H1 (cell line): Measurements from ENCODE around the gene SLC6A18. TPM values are rescaled to one million over a fixed set of nuclear protein-coding genes. Genes with fewer than 3 reads are reported as not detected.

Experiments
- CTCF ChIA-PET: fragments of 300-600 bp; sonication (Branson Sonifier 250); formaldehyde crosslinking; loops from one replicate; lab custom pipeline; 2021; ENCODE audit not compliant: partially characterized antibody; lab: Charles Lee
- POLR2A ChIA-PET: fragments of 300-600 bp; sonication (Branson Sonifier 250); formaldehyde crosslinking; loops from one replicate; lab custom pipeline; 2021; ENCODE audit warnings: inconsistent platforms; ENCODE audit not compliant: partially characterized antibody; lab: Charles Lee
- DNase-seq, 2 experiments: peaks; one replicate each; pipeline versions ENCODE4 v3.0.0 to v3.0.0-alpha.2; 2010 to 2022; ENCODE audit warnings: low spot score in 2 of 2, low read depth in 1 of 2, mixed read lengths in 1 of 2
- FAIRE-seq: peaks from 2 replicates; lab custom pipeline; 2011; peaks lifted over from hg19 to GRCh38; lab: Jason Lieb, UNC
- H2AFZ ChIP-seq: 2 replicates; pipeline ENCODE4 v1.8.1; 2012; ENCODE audit warnings: low read length, inconsistent platforms
- H2AK5ac ChIP-seq: 2 replicates; pipeline ENCODE4 v1.6.1; 2013; ENCODE audit warnings: low read depth, low read length
- H2BK120ac ChIP-seq: replicated peaks from 2 replicates; pipeline ENCODE3; 2013; ENCODE audit warnings: low read depth, low read length, inconsistent platforms
- H2BK12ac ChIP-seq: 2 replicates; pipeline ENCODE4 v1.6.1; 2013; ENCODE audit warnings: low read depth, low read length
- H2BK15ac ChIP-seq: 2 replicates; pipeline ENCODE4 v1.6.1; 2013; ENCODE audit warnings: low read length
- H2BK20ac ChIP-seq: 2 replicates; pipeline ENCODE4 v1.6.1; 2013; ENCODE audit warnings: low read length
- H2BK5ac ChIP-seq: 2 replicates; pipeline ENCODE4 v1.6.1; 2013; ENCODE audit warnings: low read depth, low read length
- H3K14ac ChIP-seq: 2 replicates; pipeline ENCODE4 v1.6.1; 2013; ENCODE audit warnings: inconsistent platforms; ENCODE audit not compliant: insufficient read length
- H3K18ac ChIP-seq: 2 replicates; pipeline ENCODE4 v1.6.1; 2013; ENCODE audit warnings: low read length; ENCODE audit errors: extremely low read depth
- H3K23ac ChIP-seq: 2 replicates; pipeline ENCODE4 v1.6.1; 2013; ENCODE audit warnings: inconsistent platforms; ENCODE audit not compliant: insufficient read length
- H3K23me2 ChIP-seq: 2 replicates; pipeline ENCODE4 v1.6.1; 2013; ENCODE audit warnings: low read depth, low read length
- H3K27ac ChIP-seq: 2 replicates; pipeline ENCODE4 v1.6.1; 2011; ENCODE audit warnings: low read depth, low read length, inconsistent platforms
- H3K27me3 ChIP-seq, 4 experiments: replicated peaks in 1 of 4; 1 replicate in 1 of 4; 2 replicates in 3 of 4; pipeline versions ENCODE4 v1.6.1 to v1.8.1; 2011 to 2013; ENCODE audit warnings: low read length in 3 of 4, mild to moderate bottlenecking in 3 of 4, inconsistent platforms in 2 of 4, mixed read lengths in 2 of 4, moderate library complexity in 1 of 4; ENCODE audit not compliant: control insufficient read depth in 3 of 4, insufficient read depth in 3 of 4; ENCODE audit errors: extremely low read depth in 1 of 4
- H3K36me3 ChIP-seq, 4 experiments: 2 replicates each; pipeline versions ENCODE4 v1.6.1 to v1.8.1; 2011 to 2013; ENCODE audit warnings: mild to moderate bottlenecking in 4 of 4, low read length in 3 of 4, moderate library complexity in 2 of 4, control low read depth in 1 of 4, inconsistent platforms in 1 of 4; ENCODE audit not compliant: insufficient read depth in 4 of 4, control insufficient read depth in 2 of 4
- H3K4ac ChIP-seq: replicated peaks from 2 replicates; pipeline ENCODE3; 2013; ENCODE audit warnings: low read length, low read depth, mixed read lengths, inconsistent platforms; ENCODE audit not compliant: insufficient read length
- H3K4me1 ChIP-seq, 4 experiments: replicated peaks in 1 of 4; 1 replicate in 1 of 4; 2 replicates in 3 of 4; pipeline versions ENCODE4 v1.6.1 to v1.8.1; 2011 to 2013; ENCODE audit warnings: low read length in 3 of 4, inconsistent platforms in 2 of 4, mixed read lengths in 1 of 4; ENCODE audit not compliant: insufficient read depth in 4 of 4, control insufficient read depth in 3 of 4
- H3K4me2 ChIP-seq, 2 experiments: 2 replicates each; pipeline versions ENCODE4 v1.6.1 to v1.8.1; 2011 to 2013; ENCODE audit warnings: low read depth in 2 of 2, low read length in 2 of 2, control low read depth in 1 of 2, inconsistent platforms in 1 of 2, mild to moderate bottlenecking in 1 of 2; ENCODE audit not compliant: insufficient read depth in 1 of 2
- H3K4me3 ChIP-seq, 4 experiments: fragments of 200-600, 300-600 bp in 1 of 4; sonication (generic), shearing (Covaris generic), sonication (Bioruptor Twin) in 1 of 4; 2 replicates each; pipeline versions ENCODE4 v1.5.1 to v1.8.1; 2011 to 2016; ENCODE audit warnings: low read length in 4 of 4, low read depth in 3 of 4, control low read depth in 2 of 4, inconsistent platforms in 2 of 4, mild to moderate bottlenecking in 2 of 4, mixed read lengths in 1 of 4, moderate library complexity in 1 of 4; ENCODE audit not compliant: insufficient read depth in 2 of 4; ENCODE audit errors: extremely low read depth in 1 of 4
- H3K56ac ChIP-seq: replicated peaks from 2 replicates; pipeline ENCODE3; 2013; ENCODE audit warnings: low read depth, mild to moderate bottlenecking, mixed read lengths, low read length, inconsistent platforms; ENCODE audit not compliant: insufficient read length
- H3K79me1 ChIP-seq: 2 replicates; pipeline ENCODE4 v1.6.1; 2013; ENCODE audit warnings: low read depth, low read length, control low read depth
- H3K79me2 ChIP-seq, 2 experiments: 2 replicates each; pipeline versions ENCODE4 v1.6.1 to v1.8.1; 2012 to 2013; ENCODE audit warnings: low read length in 2 of 2, mild to moderate bottlenecking in 2 of 2, inconsistent platforms in 1 of 2; ENCODE audit not compliant: insufficient read depth in 2 of 2, control insufficient read depth in 1 of 2
- H3K9ac ChIP-seq, 4 experiments: replicated peaks in 1 of 4; 1 replicate in 1 of 4; 2 replicates in 3 of 4; pipeline versions ENCODE4 v1.6.1 to v1.8.1; 2011 to 2013; ENCODE audit warnings: low read depth in 3 of 4, low read length in 3 of 4, control low read depth in 2 of 4, mild to moderate bottlenecking in 2 of 4, moderate library complexity in 2 of 4, inconsistent platforms in 1 of 4; ENCODE audit errors: extremely low read depth in 1 of 4
- H3K9me3 ChIP-seq, 2 experiments: 2 replicates each; pipeline versions ENCODE4 v1.6.1 to v1.8.1; 2012 to 2013; ENCODE audit warnings: mild to moderate bottlenecking in 2 of 2, moderate library complexity in 2 of 2, control low read depth in 1 of 2, inconsistent platforms in 1 of 2, low read depth in 1 of 2, low read length in 1 of 2, mixed read lengths in 1 of 2; ENCODE audit not compliant: insufficient read depth in 2 of 2
- H4K20me1 ChIP-seq, 2 experiments: replicated peaks in 1 of 2; 2 replicates each; pipeline versions ENCODE3 to v1.8.1; 2011 to 2013; ENCODE audit warnings: inconsistent platforms in 2 of 2, low read length in 2 of 2, mild to moderate bottlenecking in 1 of 2; ENCODE audit not compliant: insufficient read depth in 2 of 2, control insufficient read depth in 1 of 2
- H4K5ac ChIP-seq: 2 replicates; pipeline ENCODE4 v1.6.1; 2013; ENCODE audit warnings: low read length, low read depth, mixed read lengths, inconsistent platforms; ENCODE audit not compliant: insufficient read length
- H4K8ac ChIP-seq: 2 replicates; pipeline ENCODE4 v1.8.0; 2013; ENCODE audit warnings: mild to moderate bottlenecking, moderate library complexity, low read length, inconsistent platforms; ENCODE audit not compliant: insufficient read depth; ENCODE audit errors: extremely low read depth
- H4K91ac ChIP-seq: replicated peaks from 2 replicates; pipeline ENCODE3; 2013; ENCODE audit warnings: low read length, mixed read lengths, inconsistent platforms; ENCODE audit not compliant: insufficient read length
- EGR1 ChIP-seq: IDR thresholded peaks from 2 replicates; pipeline ENCODE4 v1.6.1; 2011; ENCODE audit warnings: low read depth, low read length, borderline replicate concordance
- SIRT6 ChIP-seq: IDR thresholded peaks from one replicate; pipeline ENCODE4 v1.7.1; 2012; ENCODE audit warnings: low read length, inconsistent platforms
- WGBS, 2 experiments: shearing (Covaris generic) in 1 of 2; methylation state at CpG; one replicate each; pipeline versions ENCODE4 v1.1.6 to v1.1.7; 2013 to 2015; ENCODE audit warnings: low lambda C conversion rate in 2 of 2, mixed read lengths in 2 of 2, inconsistent platforms in 1 of 2, low coverage in 1 of 2, missing lambda C conversion rate in 1 of 2; ENCODE audit not compliant: insufficient replicate concordance in 2 of 2, insufficient coverage in 1 of 2, insufficient read length in 1 of 2; ENCODE audit errors: extremely low coverage in 1 of 2, missing lambda C conversion rate in 1 of 2; 5-methylcytosine and 5-hydroxymethylcytosine counted together
- polyA plus RNA-seq, 7 experiments: library from polyadenylated mRNA; depleted of rRNA in 3 of 7; stranded (reverse) in 5 of 7; unstranded in 2 of 7; fragments of >200 nt in 5 of 7; fragments of 200-250 nt in 2 of 7; gene quantifications; 1 replicate in 5 of 7; 2 replicates in 1 of 7; 4 replicates in 1 of 7; pipeline versions ENCODE4 v1.2.1 to v1.2.3, GENCODE V29; 2011 to 2013; ENCODE audit warnings: missing spikeins in 2 of 7, mixed read lengths in 2 of 7
- total RNA-seq: library from RNA; stranded (reverse); fragmentation: NEBNext Ultra II Directional; extraction: Animal tissue kit (Norgen Biotek cat#: 25700); gene quantifications from 2 replicates; pipeline ENCODE4 v1.2.1, GENCODE V29; 2021

The SLC6A18 gene
- total and polyA plus RNA-seq, 2 of the 8 experiments (the other 6 are each of a cell fraction or from before 2014, with no cell fraction given) = not detected

DNA sequence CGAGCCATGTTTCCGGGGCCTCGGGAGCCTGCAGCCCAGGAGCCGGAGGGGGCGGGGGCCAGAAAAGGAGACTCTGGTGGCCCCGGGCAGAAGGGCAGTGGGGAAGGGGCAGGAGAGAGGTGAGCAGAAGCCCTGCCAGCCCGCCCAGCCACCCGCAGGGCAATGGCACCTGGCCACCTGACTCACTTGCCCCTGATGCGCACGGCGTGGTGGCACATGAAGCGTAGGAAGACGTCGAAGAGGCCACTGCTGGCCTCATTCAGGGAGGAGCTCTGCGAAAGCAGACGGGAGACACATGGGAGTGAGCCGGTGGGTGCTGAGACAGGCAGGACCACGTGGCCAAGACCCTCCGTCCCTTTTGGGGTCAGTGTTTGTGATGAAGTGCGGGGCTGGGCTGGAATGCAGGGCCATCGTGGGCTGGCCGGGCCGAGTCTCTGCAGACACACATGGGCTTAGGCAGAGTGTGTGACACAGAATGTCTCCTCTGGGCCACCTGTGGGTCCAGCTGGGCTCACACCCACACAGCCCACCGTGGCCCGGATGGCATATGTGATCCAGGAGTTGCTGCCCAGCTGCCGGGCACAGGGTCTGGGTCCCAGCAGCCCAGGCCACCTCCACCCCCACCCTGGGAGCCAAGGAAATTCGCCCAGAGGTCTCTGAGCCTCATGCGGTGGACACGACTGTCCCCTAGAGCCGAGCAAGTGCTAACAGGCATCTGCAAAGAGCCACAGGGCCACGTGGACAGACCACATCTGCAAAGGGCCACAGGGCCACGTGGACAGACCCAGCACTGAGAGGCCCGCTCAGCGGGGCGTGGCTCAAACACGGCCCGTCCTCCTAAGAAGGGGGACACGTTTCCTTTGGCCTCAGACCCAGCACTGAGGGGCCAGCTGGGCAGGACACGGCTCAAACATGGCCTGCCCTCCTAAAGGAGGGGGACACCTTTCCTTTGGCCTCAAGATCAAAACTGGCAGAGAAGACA is 46.0 kb downstream of the SLC6A18 start:
- CTCF ChIA-PET = no interaction called here
- 0 out of 2 replicates have a peak, but pooled peaks cover 4% of the 10 kb centered on the region for H3K79me1 ChIP-seq
- no peak overlapping the region for H3K23ac ChIP-seq
- no peak overlapping the region for H2AFZ ChIP-seq
- H3K14ac ChIP-seq = no peak overlapping the region
- peaks cover 3 to 12% of the 10 kb centered on the region in 2 experiments; a peak in 2 of 4 replicates for H3K79me2 ChIP-seq
- H3K4me2 ChIP-seq = no peak overlapping the region
- no peak overlapping the region for H2BK12ac ChIP-seq
- no peak overlapping the region for H4K91ac ChIP-seq
- 91% methylated on average over 26 of the region's 39 CpGs; no CpG with 5 or more reads in 1 of the 2 experiments for WGBS, 2 experiments
- TF ChIP-seq SIRT6 (no peak), EGR1 (peak; percentile 51; the same call in 1 of the 2 replicates)
- peaks cover 3% of the 10 kb centered on the region; the same call in 1 of the 2 replicates for H3K23me2 ChIP-seq
- no peak overlapping the region for H3K18ac ChIP-seq
- no peaks in the 10 kb centered on the region for H3K4me1 ChIP-seq
- no peak overlapping the region for H2BK120ac ChIP-seq
- H2BK5ac ChIP-seq = no peak overlapping the region
- H3K9ac ChIP-seq = no peak overlapping the region
- no peak overlapping the region for H4K8ac ChIP-seq
- no peak overlapping the region for H3K4me3 ChIP-seq
- no peak overlapping the region for H3K27ac ChIP-seq
- H3K4ac ChIP-seq = no peak overlapping the region
- peaks cover 0 to 4% of the 10 kb centered on the region in 2 experiments for H4K20me1 ChIP-seq
- DNase-seq (no peak), FAIRE-seq (no peak)
- no peak overlapping the region for H2BK20ac ChIP-seq
- H3K9me3 ChIP-seq = peaks cover 0 to 1% of the 10 kb centered on the region in 2 experiments; a peak in 1 of 4 replicates
- POLR2A ChIA-PET = interaction anchor here (1.0 kb wide), 1 partner anchor 17 kb away, joined by 3 read pairs; no protein-coding TSS in a partner anchor
- no peak overlapping the region for H2BK15ac ChIP-seq
- no peaks in the 10 kb centered on the region for H3K27me3 ChIP-seq
- H4K5ac ChIP-seq = no peak overlapping the region
- peaks cover 1 to 16% (median 3%) of the 10 kb centered on the region in 4 experiments; a peak in 4 of 8 replicates for H3K36me3 ChIP-seq
- H2AK5ac ChIP-seq = no peak overlapping the region
- no peak overlapping the region for H3K56ac ChIP-seq
